HG03469 (cell line): ENCODE data around the gene GPSM1.
"Not testable (repeated sequence)": the region's sequence is repeated elsewhere in the genome, so short reads cannot be mapped to it uniquely, and the experiment has no call there.

ENCODE experiments used
- ATAC-seq: cut with Tn5 transposase; IDR thresholded peaks from one replicate; pipeline ENCODE4 v1.9.1; 2021; ENCODE audit warnings: mild to moderate bottlenecking, moderate library complexity, moderate number of reproducible peaks; ENCODE audit not compliant: unreplicated experiment

Gene GPSM1

DNA sequence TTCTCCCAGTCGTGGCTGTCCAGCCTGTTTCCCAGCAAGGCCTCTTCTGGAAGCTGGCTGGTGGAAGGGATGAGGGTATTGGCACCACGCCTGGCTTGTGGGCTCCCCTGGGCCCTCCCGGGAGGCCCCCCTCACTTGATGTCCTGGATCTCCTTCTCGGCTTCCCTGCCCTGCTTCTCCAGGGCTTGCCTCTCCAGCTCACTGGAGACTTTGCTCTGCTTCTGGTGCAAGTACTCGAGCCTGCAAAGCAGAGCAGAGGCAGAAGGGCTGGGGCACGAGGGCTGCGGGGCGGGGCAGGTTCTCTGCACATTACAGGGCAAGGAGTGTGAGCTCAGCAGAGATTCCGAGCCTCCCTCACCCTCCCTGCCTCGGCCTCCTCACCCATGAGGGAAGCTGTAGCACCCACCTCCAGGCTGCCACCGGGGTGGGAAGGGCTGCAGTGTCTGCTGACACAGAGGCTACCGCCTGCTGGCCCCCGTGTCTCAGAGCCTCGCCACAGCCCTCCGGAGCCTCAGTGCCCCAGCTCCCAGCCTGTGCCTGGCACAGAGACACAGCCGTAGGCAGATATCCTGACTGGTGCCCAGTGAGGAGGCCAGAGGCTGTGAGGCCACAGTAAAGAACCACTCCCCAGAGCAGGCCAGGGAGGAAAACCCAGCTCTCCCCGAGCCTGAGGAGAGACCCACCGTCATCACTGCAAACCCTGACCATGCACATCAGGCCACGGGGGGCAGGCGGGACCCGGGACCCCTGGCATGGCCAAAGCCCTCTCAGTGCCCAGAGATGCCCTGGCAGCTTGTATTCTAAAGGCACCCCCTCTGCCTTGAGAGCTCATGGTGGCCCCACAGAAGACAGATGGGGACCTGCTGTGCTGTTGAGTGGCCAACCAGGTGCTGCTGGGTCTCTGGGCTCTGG is 65.5 kb downstream of the GPSM1 start:
- ATAC-seq, result no peak

DNA sequence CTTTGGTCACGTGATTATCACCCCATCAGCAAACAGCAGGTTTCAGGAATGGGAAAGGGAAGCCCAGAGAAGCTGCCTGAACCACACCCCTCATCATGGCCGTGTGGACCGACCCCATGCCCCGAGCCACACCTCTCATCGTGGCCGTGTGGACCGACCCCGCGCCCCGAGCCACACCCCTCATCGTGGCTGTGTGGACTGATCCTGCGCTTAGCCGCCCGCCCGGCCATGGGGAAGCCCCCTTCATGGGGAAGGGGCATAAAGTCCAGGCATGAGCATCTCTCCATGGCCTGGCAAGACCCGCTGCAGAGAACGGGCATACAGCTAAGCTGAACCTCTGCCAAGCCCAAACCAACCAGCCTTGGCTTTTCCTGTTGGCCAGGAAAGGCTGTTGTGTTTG is 66.2 kb downstream of the GPSM1 start:
- ATAC-seq, result no peak

DNA sequence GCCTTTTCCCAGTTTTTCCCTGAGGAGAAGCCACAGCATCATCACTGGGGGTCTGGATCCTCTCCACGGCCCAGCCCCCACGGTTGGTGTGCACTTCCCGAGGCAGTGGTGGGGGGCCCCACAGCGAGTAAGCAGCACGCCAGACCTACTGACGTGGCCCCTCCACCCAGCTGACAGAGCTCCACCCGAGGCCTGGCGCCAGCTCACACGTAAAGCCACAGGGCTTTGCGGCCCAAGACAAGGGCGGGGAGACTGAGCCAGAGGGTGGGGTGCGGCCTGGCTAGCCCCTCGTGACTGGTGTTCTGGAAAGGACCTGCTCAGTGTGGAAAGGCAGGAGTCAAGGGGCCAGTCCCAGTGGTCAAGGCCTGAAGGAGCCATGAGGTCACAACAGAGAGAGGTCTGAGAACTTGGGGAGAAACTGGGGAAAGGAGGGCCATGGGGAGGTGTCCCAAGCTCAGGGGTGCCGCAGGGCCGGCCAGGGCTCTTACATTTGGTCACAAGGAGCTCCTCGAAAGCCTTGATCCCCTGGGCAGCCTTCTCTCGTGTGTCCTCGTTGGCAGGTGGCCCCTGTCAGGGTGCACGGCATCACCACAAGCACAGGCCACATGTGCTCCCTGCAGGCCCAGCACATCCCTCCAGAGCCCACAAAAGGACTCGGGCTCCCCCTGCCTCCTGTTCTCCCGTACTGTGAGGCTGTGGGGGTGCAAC is 67.1 kb downstream of the GPSM1 start:
- no peak for ATAC-seq

DNA sequence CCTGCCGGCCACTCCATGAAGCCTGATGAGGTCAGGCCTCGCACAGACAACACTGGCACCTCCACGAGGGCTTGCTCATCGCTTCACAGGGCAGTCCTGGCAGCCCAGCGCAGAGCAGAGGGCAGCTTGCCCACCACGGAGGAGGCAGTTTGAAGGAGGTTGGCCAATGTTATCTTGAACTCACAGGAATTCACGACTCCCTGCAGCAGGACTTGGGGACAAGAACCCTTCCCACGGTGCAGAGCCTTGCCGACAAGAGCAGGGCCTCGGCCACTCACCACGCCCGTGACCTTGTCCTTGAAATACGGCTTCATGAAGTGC is 67.6 kb downstream of the GPSM1 start:
- ATAC-seq, result no peak

DNA sequence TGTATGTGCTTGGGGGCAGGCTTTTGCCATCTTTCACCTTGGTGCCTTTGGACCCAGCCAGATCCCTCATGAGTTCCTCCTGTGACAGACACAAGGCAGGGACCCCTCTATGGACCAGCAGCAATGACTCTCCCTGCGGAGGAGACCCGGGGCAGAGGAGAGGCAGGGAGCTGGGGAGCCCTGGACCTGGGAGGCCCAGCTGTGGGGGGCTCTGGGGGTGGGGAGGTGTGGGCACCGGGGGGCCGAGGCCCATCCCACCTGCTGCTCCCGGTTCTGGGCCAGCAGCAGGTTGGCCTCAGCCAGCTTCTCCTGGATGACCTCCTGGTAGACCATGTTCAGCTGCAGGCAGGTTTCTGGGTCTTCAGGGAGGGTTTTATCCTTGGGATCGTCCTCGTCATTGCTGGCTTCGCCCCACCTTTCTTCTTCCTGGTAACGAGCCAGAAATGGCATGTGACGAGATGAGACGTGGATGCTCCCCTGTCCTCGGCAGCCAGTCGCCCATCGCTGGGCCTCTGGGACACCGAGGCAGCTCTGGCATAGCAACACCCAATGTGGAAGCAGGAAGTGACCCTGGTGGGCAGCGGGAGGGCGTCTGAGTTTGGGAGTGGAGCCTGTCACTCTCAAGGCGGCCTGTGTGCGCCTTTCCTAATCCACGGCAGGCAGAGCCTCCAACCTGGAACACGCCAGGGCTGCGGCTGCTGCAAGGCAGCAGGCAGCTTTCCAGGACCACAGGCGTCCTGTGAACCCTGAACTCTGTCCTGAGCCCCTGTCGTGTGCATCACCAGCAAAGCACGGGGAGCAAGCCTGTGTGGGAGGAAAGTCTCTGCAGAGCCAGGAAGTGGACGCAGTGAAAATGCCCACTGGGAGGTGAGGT is 68.2 kb downstream of the GPSM1 start:
- no peak for ATAC-seq

DNA sequence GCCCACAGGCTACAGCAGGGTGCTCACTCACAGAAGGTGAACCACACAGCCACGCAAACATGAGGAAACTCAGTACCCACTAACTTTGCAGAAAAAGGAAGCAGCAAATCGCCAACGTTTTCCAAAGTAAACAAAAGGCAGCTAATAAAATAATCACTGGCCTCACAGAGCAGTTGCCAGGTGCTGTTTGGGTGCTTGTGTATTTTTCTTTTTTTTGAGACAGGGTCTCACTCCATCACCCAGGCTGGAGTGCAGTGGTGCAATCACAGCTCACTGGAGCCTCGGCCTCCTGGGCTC is 68.8 kb downstream of the GPSM1 start:
- no peak for ATAC-seq

DNA sequence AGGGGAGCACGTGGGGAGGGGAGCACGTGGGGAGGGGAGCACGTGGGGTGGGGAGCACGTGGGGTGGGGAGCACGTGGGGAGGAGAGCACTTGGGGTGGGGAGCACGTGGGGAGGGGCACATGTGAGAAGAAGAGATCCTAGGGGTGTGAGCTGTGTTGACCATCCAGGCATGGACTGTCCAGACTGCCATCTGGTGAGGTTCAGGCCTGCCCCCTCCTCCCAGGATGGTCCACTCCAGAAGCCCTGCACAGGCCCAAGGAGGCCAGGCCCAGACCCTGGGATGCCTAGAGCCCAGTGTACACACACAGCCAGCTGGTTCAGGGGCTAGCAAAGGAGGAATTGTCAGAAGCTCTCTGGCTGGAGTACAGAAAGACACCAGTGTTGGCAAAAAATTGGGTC is 70.3 kb downstream of the GPSM1 start:
- ATAC-seq, result no peak

DNA sequence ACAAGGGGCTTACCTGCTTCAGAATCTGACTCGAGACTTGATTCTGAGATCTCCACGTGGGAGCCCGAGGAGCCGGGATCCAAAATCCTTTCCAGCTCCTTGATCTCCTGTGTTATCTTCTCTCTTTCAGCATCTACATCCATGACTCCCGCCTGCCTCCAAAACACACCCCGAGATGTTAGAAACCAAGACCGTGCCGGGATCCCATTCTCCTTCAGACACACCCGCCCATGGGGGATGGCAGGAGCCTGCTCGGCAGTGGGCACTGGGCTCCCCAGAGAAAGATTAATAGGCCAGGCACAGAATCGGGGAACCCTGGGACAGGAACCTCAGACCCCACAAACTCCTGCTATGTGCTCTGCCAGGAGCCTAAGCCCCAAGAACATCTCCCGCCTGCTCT is 70.9 kb downstream of the GPSM1 start:
- no peak for ATAC-seq

DNA sequence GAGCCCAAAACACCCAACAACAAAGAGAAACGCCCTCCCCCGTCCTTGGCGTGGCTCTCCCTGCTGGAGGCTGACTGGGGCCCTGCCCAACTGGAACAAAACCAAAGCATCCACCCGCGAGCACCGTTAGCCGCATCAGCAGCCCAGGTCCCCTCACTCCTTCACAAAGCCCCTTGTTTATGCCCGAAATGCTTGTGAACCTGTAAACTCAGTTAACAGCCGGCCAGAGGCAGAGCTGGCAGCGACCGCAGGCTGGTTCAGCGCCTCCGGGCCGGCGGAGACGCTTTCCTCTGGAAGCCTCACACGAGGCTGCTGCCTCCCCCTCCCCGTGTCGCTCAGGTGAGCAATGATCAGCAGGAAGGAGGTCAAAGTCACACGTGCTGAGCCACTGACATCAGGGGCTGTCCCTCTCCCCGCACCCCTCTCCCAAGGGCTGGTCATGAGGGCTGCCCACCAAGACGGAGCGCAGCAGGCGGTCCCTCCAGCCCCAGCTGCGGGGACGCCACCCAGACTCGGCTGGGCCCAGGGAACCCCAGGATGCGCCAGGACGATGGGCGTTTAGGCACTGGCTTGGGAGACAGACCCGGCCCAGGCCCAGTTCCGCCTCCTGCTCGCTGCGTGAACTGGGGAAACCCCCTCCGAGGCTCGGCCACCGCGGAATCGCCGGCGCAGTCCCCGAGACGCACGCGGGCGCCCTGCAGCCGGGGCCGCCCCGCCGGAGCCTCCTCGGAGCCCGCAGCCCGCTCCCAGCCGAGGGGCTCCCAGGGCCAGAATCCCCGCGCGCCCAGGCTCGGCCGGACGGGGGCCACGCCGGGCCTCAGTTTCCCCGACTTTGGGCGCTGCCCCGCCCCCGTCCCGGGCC is 72.1 kb downstream of the GPSM1 start:
- ATAC-seq, result no peak

DNA sequence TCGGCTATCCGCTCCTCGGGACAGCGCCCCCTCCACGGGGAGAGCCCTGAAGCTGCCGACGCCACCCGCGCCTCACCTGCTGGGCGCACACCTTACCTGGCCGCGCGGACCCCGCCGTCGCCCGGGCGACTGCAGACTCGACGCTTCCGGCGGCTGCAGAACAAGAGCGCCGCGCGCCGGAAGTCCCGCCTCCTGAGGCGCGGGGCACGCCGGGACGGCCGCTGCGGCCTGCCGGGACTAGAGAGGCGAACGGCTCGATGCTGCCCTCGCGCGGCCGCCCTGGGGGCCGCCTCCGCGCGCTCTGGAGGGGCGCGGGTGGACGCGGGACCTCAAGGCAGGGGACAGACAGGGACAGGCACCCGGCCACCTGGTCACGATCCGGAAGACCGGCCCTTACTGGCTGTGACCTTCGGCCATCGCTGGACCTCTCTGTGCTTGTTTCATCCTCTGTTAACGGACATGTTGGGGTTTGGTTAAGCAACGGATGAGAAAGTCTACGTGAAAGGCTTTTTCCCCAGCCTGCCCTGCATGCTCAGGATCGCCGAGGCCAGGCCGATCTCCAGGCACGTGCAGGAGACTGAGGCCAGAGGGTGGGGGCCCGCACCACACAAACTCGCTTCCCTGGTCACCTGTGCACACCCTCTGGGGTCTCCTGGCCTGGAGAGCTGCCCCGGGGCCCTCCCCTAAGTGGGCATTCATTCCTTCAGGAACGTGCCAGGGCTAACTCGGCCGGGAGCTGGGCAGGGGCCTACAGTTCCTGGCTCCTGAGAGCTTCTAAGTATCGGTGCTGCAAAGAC is 72.9 kb downstream of the GPSM1 start, which contains the start of gene SNAPC4:
TSS of gene SNAPC4 (minus strand) at position 133 of the 797 bp plus-strand sequence. CDS start 1,742 bp downstream, outside the sequence.
- peak; percentile 41 for ATAC-seq

DNA sequence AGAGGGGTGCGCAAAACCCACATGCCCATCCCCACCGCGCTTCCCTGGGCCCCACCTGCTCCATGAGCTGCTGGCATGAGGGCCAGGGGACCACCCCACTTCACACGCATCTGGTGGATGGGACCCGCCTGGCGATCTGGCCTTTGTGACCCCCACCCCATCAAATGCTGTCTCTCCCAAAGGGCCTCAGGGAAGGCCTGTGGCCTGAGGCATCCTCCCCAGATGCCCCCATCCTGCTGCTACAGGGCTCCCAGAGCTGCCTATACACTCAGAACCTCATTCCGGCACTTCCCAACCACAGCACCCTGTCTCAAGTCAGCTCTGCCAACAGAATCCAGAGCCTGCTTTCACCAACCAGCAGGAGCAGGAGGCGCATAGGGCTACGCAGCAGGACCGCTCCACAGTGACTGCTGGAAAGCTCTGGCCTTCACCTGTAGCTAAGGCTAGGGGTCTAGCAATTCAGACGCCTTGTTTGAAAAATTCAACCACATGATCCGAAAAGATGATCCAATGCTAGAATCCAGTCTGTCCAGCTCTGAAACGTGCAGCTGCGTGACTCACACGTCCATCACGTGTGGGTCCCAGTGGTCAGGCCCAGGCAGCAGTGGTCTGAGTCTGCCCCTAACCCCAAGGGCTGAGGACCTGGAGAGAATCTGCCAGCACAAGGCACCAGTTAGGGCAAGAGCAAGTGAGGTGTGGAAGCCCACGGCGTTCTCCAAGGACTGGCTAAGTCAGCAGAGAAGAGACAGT is 74.0 kb downstream of the GPSM1 start:
- ATAC-seq, result no peak

DNA sequence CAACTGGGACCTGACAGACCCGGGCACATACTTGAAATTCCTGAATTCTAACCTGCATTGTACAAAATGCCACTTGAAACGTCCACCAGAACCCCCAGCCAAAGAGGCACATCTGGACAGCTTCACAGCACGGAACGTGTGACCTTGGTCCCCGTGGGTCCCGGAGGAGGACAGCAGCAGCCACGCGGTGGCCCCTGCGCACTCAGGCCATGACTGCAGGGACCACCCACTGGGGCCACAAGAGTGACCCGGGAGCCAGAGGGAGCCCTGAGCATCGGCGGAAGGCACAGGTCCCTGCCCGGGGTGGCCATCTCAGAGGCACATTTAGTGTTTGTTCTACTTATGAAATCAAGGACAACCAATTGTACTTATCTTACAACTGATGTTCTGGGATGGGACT is 74.7 kb downstream of the GPSM1 start:
- ATAC-seq, result no peak

DNA sequence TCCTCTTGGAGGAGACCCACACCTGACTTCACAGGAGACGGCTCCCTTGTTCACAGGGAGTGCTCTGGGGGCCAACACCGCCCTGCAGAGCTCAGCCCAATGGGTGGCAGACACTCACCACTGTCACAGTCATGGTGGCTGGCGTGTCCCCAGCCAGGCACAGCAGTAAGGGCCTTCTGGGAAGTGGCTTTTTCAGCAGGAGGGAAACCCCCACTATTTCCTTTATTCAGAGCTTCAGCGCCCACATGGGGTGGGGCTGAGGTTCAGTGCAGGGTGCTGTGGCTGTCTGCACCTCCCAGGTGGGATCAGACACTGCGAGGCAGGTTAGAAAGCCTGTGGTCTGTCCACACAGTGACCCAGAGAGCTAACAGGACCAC is 76.2 kb downstream of the GPSM1 start:
- ATAC-seq, result no peak

DNA sequence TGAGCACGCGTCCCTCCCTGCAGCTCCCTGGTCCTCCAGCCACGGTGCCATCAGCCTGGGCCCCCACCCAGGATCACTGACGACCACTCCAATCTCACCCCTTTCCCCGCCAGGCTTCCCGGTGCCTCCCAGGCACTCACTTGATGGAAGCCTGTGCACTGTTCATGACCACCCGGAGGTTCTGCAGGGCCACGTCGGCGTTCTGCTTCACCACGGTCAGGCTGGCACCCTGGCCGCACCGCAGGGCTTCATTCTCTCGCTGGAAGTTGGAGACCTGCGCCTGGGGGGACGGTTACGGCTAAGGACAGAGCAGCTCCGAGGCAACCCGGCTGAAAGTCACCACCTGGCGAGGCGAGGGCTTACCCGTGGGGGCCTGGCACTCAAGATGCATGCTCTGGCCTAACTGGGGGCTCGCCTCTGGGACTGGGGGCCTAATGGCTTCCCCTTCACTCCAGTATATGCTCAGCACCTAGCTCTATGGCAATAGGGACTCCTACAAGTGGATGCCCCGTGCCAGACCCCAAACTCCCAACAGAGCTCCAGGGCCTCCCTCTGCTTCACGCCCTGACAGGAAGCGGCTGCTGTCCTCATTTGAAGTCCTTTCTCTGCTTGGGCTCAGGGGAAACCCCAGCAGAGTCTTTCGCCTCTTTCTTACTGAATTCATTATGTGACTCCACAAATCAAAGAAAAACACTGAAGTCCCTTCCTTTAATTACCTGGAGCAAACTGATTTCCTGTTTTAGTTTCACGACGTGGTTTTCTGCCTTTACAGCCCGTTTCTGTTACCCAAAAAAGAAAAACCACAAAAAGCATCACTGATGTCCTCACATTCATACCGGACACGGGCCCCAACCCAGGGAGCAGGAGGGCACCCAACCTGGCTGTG is 76.8 kb downstream of the GPSM1 start:
- ATAC-seq, result no peak

DNA sequence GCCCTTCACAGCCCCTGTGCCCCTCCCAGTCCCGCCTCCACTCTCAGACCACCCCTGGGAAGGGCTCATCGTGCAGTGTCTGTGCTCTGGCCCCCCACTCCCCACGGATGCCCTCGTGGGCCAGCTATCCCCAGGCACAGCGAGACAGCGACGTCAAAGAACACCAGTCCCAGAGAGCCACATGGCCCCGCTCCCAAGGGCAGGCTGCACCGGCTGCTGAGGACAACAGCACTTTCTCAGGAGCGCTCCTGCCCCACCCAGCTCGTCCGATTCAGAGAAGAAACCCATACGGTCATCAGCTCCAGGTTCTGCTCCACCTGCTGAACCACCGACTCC is 77.4 kb downstream of the GPSM1 start:
- ATAC-seq, result no peak

DNA sequence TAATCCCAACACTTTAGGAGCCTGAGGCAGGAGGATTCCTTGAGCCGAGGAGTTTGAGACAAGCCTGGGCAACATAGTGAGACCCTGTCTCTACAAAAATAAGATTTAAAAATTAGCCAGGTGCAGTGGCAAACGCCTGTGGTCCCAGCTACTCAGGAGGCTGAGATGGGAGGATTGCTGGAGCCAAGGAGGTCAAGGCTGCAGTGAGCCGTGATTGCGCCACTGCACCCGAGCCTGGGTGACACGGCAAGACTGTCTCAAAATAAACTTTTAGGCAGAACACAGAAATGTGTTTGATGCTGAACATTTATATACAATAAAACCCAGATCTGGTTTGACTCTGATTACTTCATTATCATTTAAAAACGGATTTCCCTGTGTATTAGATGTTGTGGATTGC is 78.1 kb downstream of the GPSM1 start:
- no peak for ATAC-seq

DNA sequence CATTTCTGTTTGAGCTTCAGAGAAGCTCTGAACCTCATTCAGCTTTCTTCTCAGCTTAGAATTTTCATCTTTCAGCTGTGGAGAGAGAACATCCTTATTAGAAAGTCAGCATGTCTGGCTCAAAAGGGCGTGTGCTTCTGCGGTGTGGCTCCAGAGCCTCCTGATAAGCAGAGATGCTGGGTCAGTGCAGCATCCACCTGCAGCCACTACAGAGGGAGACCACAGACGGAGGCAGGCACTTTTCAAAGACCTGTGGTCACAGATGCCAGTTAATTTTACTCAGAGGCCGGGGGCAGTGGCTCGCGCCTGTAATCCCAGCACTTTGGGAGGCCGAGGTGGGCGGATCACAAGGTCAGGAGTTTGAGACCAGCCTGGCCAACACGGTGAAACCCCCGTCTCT is 78.6 kb downstream of the GPSM1 start:
- not testable (repeated sequence) for ATAC-seq

DNA sequence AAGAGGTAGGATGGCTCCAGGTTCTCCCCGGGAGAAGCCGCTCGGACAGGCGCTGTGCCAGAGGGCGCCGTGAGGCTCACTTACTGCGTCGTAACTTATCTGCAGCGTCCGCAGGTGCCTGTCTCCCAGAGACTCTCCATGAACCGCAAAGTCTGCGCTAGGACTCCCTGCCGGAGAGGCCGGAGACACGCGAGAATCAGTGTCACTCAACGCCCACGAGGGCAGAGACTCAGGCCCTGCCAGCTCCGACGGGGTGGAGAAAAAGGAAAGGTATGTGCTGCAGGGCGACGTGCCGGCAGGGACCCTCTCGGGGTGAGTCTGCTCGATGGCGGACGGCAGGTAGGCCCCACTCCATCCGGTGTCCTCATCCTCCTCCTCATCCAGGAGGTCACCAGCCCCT is 79.7 kb downstream of the GPSM1 start:
- ATAC-seq, result not testable (repeated sequence)
